Kidney epithelial cell (primary cell): ENCODE results near the gene ITPK1. TPM values are rescaled to one million over a fixed set of nuclear protein-coding genes. Genes with fewer than 3 reads are reported as not detected.

Experiments used
- DNase-seq: peaks from one replicate; pipeline ENCODE4 v3.0.0-alpha.2; 2010; ENCODE audit warnings: low read depth
- H3K27me3 ChIP-seq: 2 replicates; pipeline ENCODE4 v1.6.0; 2011; ENCODE audit warnings: low read length; ENCODE audit not compliant: control insufficient read depth, insufficient read depth
- H3K36me3 ChIP-seq: 2 replicates; pipeline ENCODE4 v1.5.1; 2011; ENCODE audit warnings: low read length; ENCODE audit not compliant: control insufficient read depth, insufficient read depth
- H3K4me3 ChIP-seq: 2 replicates; pipeline ENCODE4 v1.5.1; 2011; ENCODE audit warnings: low read depth, mild to moderate bottlenecking, control low read depth, low read length
- total RNA-seq: library from RNA; depleted of rRNA; stranded (reverse); fragments of >200 nt; gene quantifications from 2 replicates; pipeline ENCODE4 v1.2.3, GENCODE V29; 2015
- TF ChIP-seq, protein P1 (sequence below): IDR thresholded peaks from 2 replicates; pipeline ENCODE4 v1.5.1; 2011; ENCODE audit warnings: mild to moderate bottlenecking, moderate library complexity, low read length, control low read depth, inconsistent platforms; ENCODE audit not compliant: insufficient read depth, poor library complexity, severe bottlenecking

Gene ITPK1
- total RNA-seq, 1 donor from 2014 or later = 21.3 TPM

DNA sequence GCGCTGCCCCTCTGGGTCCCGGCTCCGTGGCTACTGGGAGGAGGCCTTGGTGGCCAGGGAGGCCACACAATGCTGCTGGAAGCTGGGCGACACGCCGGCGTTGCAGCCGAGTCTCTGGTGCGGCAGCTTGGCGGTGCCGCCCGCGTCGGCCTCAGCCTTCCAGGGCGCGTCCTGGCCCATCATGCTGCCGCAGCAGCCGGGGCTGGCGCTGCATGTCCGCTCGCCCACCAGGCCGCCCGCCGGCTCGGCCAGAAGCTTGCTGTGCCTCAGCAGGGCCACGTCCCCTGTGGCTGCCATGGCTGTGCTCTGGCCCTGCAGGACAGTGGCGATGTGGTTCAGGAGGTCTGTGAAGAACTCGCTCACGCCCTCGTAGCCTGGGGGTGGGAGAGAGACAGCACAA, 174.2 kb downstream of the ITPK1 start:
- Histone ChIP-seq H3K4me3 (no peak overlapping the region), H3K27me3 (no peaks in the 10 kb centered on the region), H3K36me3 (peaks cover 2% of the 10 kb centered on the region)
- no peak for DNase-seq
- TF ChIP-seq, protein P1, sequence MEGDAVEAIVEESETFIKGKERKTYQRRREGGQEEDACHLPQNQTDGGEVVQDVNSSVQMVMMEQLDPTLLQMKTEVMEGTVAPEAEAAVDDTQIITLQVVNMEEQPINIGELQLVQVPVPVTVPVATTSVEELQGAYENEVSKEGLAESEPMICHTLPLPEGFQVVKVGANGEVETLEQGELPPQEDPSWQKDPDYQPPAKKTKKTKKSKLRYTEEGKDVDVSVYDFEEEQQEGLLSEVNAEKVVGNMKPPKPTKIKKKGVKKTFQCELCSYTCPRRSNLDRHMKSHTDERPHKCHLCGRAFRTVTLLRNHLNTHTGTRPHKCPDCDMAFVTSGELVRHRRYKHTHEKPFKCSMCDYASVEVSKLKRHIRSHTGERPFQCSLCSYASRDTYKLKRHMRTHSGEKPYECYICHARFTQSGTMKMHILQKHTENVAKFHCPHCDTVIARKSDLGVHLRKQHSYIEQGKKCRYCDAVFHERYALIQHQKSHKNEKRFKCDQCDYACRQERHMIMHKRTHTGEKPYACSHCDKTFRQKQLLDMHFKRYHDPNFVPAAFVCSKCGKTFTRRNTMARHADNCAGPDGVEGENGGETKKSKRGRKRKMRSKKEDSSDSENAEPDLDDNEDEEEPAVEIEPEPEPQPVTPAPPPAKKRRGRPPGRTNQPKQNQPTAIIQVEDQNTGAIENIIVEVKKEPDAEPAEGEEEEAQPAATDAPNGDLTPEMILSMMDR = no peak

DNA sequence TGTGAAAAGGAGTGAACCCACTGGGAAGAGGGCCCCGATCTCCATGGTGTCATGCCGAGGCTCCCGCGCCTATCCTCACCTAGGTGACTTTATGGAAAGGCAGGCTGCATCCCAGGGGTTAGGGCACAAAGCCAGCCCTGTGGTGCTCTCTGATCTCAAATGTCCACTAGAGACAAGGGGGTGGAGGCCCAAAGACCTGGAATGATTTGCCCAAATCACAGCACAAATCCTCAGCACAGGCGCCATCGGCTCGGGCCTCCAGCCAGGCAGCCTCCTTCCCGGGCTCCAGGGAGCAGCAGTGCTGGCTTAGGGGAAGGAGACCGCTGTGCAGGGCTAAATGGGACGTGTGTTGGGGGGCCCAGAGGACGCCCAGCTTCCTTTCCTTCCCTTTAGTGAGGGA, 175.2 kb downstream of the ITPK1 start:
- no peak for DNase-seq
- TF ChIP-seq, protein P1 = no peak
- peaks cover 2% of the 10 kb centered on the region for H3K36me3 ChIP-seq
- H3K4me3 ChIP-seq = no peak overlapping the region
- no peaks in the 10 kb centered on the region for H3K27me3 ChIP-seq

DNA sequence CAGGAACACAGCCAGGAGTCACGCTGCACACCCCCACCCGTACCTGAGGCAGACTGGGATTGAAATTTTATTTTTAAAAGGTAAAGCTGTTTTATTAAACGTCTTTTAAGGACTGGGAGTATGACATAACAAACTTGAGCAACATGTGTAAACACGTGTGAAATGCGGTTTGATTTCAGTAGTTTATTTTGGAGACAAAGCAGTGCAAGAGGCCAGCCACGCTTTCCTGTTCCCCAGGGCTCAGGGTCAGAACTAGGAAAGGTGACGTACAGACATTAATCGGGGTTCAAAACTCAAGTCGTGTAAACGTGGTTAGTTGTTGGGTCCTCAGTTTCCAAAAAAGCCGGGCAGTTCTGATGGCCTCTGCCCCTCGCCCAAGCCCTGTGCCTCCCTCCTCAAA, 176.0 kb downstream of the ITPK1 start:
- Histone ChIP-seq H3K27me3 (no peaks in the 10 kb centered on the region), H3K4me3 (no peak overlapping the region), H3K36me3 (peaks cover 2% of the 10 kb centered on the region)
- TF ChIP-seq, protein P1 = no peak
- no peak for DNase-seq

DNA sequence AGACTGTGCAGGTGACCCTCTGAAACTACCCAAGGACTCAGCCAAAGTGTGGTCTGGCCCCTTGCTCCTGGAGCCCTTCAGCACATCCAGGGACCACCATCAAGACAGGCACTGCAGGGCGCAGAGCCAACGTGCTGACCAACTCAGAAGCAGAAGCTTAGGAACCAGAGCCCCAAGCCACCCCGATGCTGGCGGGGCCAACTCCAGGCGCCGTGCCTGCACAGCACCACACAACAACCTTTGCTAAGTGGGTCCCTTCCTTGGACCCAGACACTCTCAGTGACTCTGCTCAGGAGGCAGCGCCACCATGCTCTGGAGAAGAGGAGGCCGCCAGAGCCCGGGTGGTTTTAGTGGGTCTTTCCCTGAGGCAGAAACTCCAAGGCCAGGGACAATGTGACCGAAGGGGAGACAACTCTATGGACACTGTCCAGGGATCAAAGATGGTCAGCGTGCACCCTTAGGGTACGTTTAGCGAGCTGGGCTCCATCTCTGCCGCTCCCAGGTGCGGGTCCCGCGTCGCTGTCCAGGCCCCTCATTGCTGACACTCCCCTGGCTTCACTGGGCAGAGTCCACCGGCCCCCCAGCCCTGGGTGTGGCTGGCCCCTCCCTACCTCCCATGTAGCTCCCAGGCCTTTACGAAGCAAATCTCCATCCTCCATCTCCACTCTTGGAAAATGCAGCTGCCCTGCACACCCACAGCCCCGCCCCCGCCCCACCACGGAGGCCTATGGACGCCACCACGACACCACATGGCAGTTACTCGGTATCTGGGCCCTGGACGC, 176.6 kb downstream of the ITPK1 start:
- Histone ChIP-seq H3K36me3 (peaks cover 2% of the 10 kb centered on the region), H3K4me3 (no peak overlapping the region), H3K27me3 (no peaks in the 10 kb centered on the region)
- no peak for DNase-seq
- TF ChIP-seq, protein P1 = no peak

DNA sequence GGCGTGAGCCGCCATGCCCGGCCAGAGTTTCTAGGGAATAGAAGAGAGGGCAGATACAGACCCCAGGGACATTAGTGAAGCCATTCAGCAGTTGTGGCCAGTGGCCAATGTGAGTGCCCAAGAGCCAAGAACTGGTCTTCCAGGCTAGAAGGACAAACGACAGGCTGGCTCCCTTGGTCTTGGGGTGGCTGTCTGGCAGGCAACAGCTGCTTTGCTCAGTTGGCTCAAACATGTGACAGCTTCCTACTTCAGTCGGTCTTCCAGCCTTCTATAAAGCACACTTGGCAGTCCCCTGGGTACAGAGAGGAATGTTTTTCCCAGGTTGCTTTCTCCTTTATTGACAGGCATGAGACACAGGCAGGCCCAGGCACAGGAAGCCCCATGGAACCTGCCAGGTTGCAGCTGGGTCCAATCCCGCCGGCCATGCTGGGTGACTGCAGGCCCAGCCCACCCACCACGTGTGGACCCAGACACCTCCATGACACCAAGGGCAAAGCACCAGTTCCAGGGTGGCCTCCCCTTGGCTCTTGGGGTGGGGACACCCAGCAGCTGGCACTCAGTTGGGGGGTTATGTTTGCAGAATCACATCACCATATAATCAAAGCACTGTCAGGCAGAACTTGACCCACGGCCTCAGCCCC, 177.4 kb downstream of the ITPK1 start:
- Histone ChIP-seq H3K27me3 (no peaks in the 10 kb centered on the region), H3K4me3 (no peak overlapping the region), H3K36me3 (peaks cover 2% of the 10 kb centered on the region)
- TF ChIP-seq, protein P1 = no peak
- no peak for DNase-seq
